Measurements from ENCODE around the gene MRLN.

GRCh38 chr10:59750155-59750945 lies 2.9 kb downstream of the MRLN start:
- TF ChIP-seq CTCF (IDR thresholded peaks at IDR 0.05 in 8 of 11, conservative IDR thresholded peaks at IDR 0.05 in 3 of 11) (no peak), POLR2AphosphoS5 (IDR thresholded peaks at IDR 0.05) (no peak), POLR2A (IDR thresholded peaks at IDR 0.05) (no peak)
